ENCODE measurements around the gene UROD. TPM values are rescaled to one million over a fixed set of nuclear protein-coding genes. Genes with fewer than 3 reads are reported as not detected.
A peak's percentile ranks its signal among the peaks of the same experiment; 100 is the strongest.

UROD gene
- total RNA-seq, 2 experiments from 2014 or later: 105 to 106 TPM

- POLR2A ChIA-PET: interaction anchor here (1.1 to 4.5 kb wide), 20 partner anchors 8 to 512 kb away, joined by 3 to 41 read pairs (median 8); partner anchors contain the start of genes BTBD19, EIF2B3, HPDL and MUTYH
These were observed 1.8 kb upstream of the UROD start for GRCh38 chr1:45009956-45010854.

GRCh38 chr1:45010855-45011811 lies 921 bp upstream of the UROD start, which contains the start of gene HECTD3:
TSS of gene HECTD3 (minus strand) at chr1:45011324. CDS start at chr1:45011257, 67 bp downstream.
- ChIA-PET CTCF (interaction anchor here (0.5 to 5.7 kb wide), 19 partner anchors 8 to 574 kb away, joined by 3 to 259 read pairs (median 6); partner anchors contain the start of genes EIF2B3, MUTYH, PLK3 and RNU5D-1), POLR2A (interaction anchor here (0.5 to 4.5 kb wide), 23 partner anchors 9 to 511 kb away, joined by 3 to 41 read pairs (median 7); partner anchors contain the start of genes BTBD19, CCDC163, EIF2B3 and HPDL)
- Mint-ChIP-seq H3K4me1 (ENCODE audit: low read depth) (peaks cover 41% of the 10 kb centered on the region), H3K27me3 (no peaks in the 10 kb centered on the region), H3K9me3 (no peaks in the 10 kb centered on the region), H3K27ac (peak within 1 kb of the TSS; percentile 92), H3K36me3 (peaks cover 20% of the 10 kb centered on the region), H3K4me3 (peak within 1 kb of the TSS; percentile 82)
- intact Hi-C loops (cut with micrococcal nuclease): loop anchor here (5.0 to 10.0 kb wide), 3 partner anchors 206 to 741 kb away; partner anchors contain the start of genes ARMH1, BTBD19, DYNLT4 and IPP
- peak; percentile 80 for DNase-seq

More at GRCh38 chr1:45009956-45010854, 1.8 kb upstream of the UROD start:
- Mint-ChIP-seq H3K9me3 (no peaks in the 10 kb centered on the region), H3K4me3 (peak overlapping the region; percentile 82), H3K27me3 (no peaks in the 10 kb centered on the region), H3K36me3 (peaks cover 24% of the 10 kb centered on the region), H3K4me1 (ENCODE audit: low read depth) (peaks cover 41% of the 10 kb centered on the region), H3K27ac (peak overlapping the region; percentile 47)
- intact Hi-C loops (cut with micrococcal nuclease): loop anchor here (5.0 to 10.0 kb wide), 3 partner anchors 205 to 742 kb away; partner anchors contain the start of genes ARMH1, BTBD19, DYNLT4 and IPP
- peak; percentile 49 for DNase-seq
- CTCF ChIA-PET: interaction anchor here (0.6 to 5.7 kb wide), 15 partner anchors 9 to 482 kb away, joined by 3 to 259 read pairs (median 7); partner anchors contain the start of genes EIF2B3, MUTYH, PLK3 and RNU5D-1

GRCh38 chr1:45012639-45013278 lies 705 bp downstream of the UROD start:
- ChIA-PET POLR2A (interaction anchor here (0.8 to 4.5 kb wide), 12 partner anchors 16 to 509 kb away, joined by 3 to 41 read pairs (median 14); partner anchors contain the start of genes CCDC163, EIF2B3, MMACHC and MUTYH), CTCF (interaction anchor here (0.6 to 5.7 kb wide), 12 partner anchors 88 to 480 kb away, joined by 3 to 259 read pairs (median 6); partner anchors contain the start of genes HPDL, MUTYH, PLK3 and TESK2)
- Mint-ChIP-seq H3K27ac (peak overlapping the region; percentile 92), H3K9me3 (no peaks in the 10 kb centered on the region), H3K4me1 (ENCODE audit: low read depth) (peaks cover 41% of the 10 kb centered on the region), H3K27me3 (no peaks in the 10 kb centered on the region), H3K36me3 (peaks cover 13% of the 10 kb centered on the region), H3K4me3 (peak overlapping the region; percentile 82)
- DNase-seq: peak; percentile 63
- intact Hi-C loops (cut with micrococcal nuclease): loop anchor here (1.0 to 10.0 kb wide), 9 partner anchors 26 to 740 kb away; partner anchors contain the start of genes ARMH1, BTBD19, DYNLT4 and EIF2B3

- POLR2A ChIA-PET: interaction anchor here (1.0 to 1.7 kb wide), 4 partner anchors 17 to 292 kb away, joined by 3 to 8 read pairs (median 4); no protein-coding TSS in a partner anchor
- Mint-ChIP-seq H3K27ac (no peak overlapping the region), H3K9me3 (no peaks in the 10 kb centered on the region), H3K4me3 (peak overlapping the region; percentile 25), H3K36me3 (peaks cover 11% of the 10 kb centered on the region), H3K4me1 (ENCODE audit: low read depth) (peaks cover 44% of the 10 kb centered on the region), H3K27me3 (no peaks in the 10 kb centered on the region)
- intact Hi-C loops (cut with micrococcal nuclease): loop anchor here (1.0 to 10.0 kb wide), 8 partner anchors 177 to 739 kb away; partner anchors contain the start of genes ARMH1, BTBD19, DYNLT4 and IPP
- CTCF ChIA-PET: interaction anchor here (0.6 to 5.7 kb wide), 24 partner anchors 14 to 506 kb away, joined by 3 to 259 read pairs (median 5); partner anchors contain the start of genes EIF2B3, MUTYH, TESK2 and TOE1
- no peak for DNase-seq
These were observed 1.6 kb downstream of the UROD start for GRCh38 chr1:45013551-45014209.

- Mint-ChIP-seq H3K4me3 (peak overlapping the region; percentile 42), H3K9me3 (no peaks in the 10 kb centered on the region)
- intact Hi-C loops (cut with micrococcal nuclease): loop anchor here (1.0 to 10.0 kb wide), 5 partner anchors 210 to 738 kb away; partner anchors contain the start of genes ARMH1, BTBD19, DYNLT4 and IPP
These were observed 2.4 kb downstream of the UROD start for GRCh38 chr1:45014321-45015028.

GRCh38 chr1:45015683-45016082 lies 3.6 kb downstream of the UROD start:
- intact Hi-C loops (cut with micrococcal nuclease): loop anchor here (10.0 kb wide), 1 partner anchor 211 kb away; the partner anchor contains the start of genes BTBD19, DYNLT4 and PLK3
- no peaks in the 10 kb centered on the region for H3K9me3 Mint-ChIP-seq
- H3K4me1 Mint-ChIP-seq (ENCODE audit: low read depth): peaks cover 29% of the 10 kb centered on the region
- ChIA-PET POLR2A (no interaction called here), CTCF (interaction anchor here (6.9 kb wide), 1 partner anchor 285 kb away, joined by 195 read pairs; no protein-coding TSS in a partner anchor)
- no peak overlapping the region for H3K27ac Mint-ChIP-seq
- H3K36me3 Mint-ChIP-seq: peaks cover 8% of the 10 kb centered on the region
- H3K4me3 Mint-ChIP-seq: no peak overlapping the region
- H3K27me3 Mint-ChIP-seq: no peaks in the 10 kb centered on the region
- DNase-seq: no peak

More at GRCh38 chr1:45014321-45015028, 2.4 kb downstream of the UROD start:
- H3K4me1 Mint-ChIP-seq (ENCODE audit: low read depth): peaks cover 38% of the 10 kb centered on the region
- peak; percentile 86 for DNase-seq
- ChIA-PET CTCF (interaction anchor here (0.6 to 5.7 kb wide), 25 partner anchors 10 to 505 kb away, joined by 3 to 259 read pairs (median 5); partner anchors contain the start of genes EIF2B3, MUTYH, TESK2 and TOE1), POLR2A (interaction anchor here (1.0 to 1.7 kb wide), 3 partner anchors 285 to 293 kb away, joined by 3 to 8 read pairs (median 5); no protein-coding TSS in a partner anchor)
- no peaks in the 10 kb centered on the region for H3K27me3 Mint-ChIP-seq
- peak overlapping the region; percentile 36 for H3K27ac Mint-ChIP-seq
- peaks cover 8% of the 10 kb centered on the region for H3K36me3 Mint-ChIP-seq

- DNase-seq: no peak
- ChIA-PET CTCF (interaction anchor here (0.9 to 6.9 kb wide), 2 partner anchors 284 to 477 kb away, joined by 3 to 195 read pairs; no protein-coding TSS in a partner anchor), POLR2A (no interaction called here)
- Mint-ChIP-seq H3K4me1 (ENCODE audit: low read depth) (peaks cover 28% of the 10 kb centered on the region), H3K9me3 (no peaks in the 10 kb centered on the region), H3K27me3 (no peaks in the 10 kb centered on the region), H3K36me3 (peaks cover 8% of the 10 kb centered on the region), H3K4me3 (no peak overlapping the region), H3K27ac (no peak overlapping the region)
- intact Hi-C loops (cut with micrococcal nuclease): loop anchor here (10.0 kb wide), 1 partner anchor 211 kb away; the partner anchor contains the start of genes BTBD19, DYNLT4 and PLK3
These were observed 4.1 kb downstream of the UROD start for GRCh38 chr1:45016090-45016697.

GRCh38 chr1:45016767-45017166 lies 4.7 kb downstream of the UROD start:
- intact Hi-C loops (cut with micrococcal nuclease): loop anchor here (10.0 kb wide), 1 partner anchor 212 kb away; the partner anchor contains the start of genes BTBD19, DYNLT4 and PLK3
- H3K27ac Mint-ChIP-seq: no peak overlapping the region
- ChIA-PET POLR2A (no interaction called here), CTCF (interaction anchor here (0.9 to 6.9 kb wide), 2 partner anchors 283 to 476 kb away, joined by 3 to 195 read pairs; no protein-coding TSS in a partner anchor)
- H3K9me3 Mint-ChIP-seq: no peaks in the 10 kb centered on the region
- H3K36me3 Mint-ChIP-seq: peaks cover 8% of the 10 kb centered on the region
- H3K4me1 Mint-ChIP-seq (ENCODE audit: low read depth): peaks cover 22% of the 10 kb centered on the region
- no peak overlapping the region for H3K4me3 Mint-ChIP-seq
- no peak for DNase-seq
- H3K27me3 Mint-ChIP-seq: no peaks in the 10 kb centered on the region
